Astrocyte (in vitro differentiated cells and primary cell): ENCODE results near the gene UGT1A9.

Experiments used
- EZH2 ChIP-seq: IDR thresholded peaks from 2 replicates; pipeline ENCODE4 v1.6.1; 2012; ENCODE audit warnings: mild to moderate bottlenecking, low read length, inconsistent platforms; ENCODE audit not compliant: insufficient read depth
- TF ChIP-seq, protein P1 (sequence below): IDR thresholded peaks from 2 replicates; pipeline ENCODE4 v1.5.1; 2011; ENCODE audit warnings: low read depth, mild to moderate bottlenecking, inconsistent platforms, low read length, moderate library complexity; ENCODE audit not compliant: insufficient read depth

- TF ChIP-seq, protein P1, sequence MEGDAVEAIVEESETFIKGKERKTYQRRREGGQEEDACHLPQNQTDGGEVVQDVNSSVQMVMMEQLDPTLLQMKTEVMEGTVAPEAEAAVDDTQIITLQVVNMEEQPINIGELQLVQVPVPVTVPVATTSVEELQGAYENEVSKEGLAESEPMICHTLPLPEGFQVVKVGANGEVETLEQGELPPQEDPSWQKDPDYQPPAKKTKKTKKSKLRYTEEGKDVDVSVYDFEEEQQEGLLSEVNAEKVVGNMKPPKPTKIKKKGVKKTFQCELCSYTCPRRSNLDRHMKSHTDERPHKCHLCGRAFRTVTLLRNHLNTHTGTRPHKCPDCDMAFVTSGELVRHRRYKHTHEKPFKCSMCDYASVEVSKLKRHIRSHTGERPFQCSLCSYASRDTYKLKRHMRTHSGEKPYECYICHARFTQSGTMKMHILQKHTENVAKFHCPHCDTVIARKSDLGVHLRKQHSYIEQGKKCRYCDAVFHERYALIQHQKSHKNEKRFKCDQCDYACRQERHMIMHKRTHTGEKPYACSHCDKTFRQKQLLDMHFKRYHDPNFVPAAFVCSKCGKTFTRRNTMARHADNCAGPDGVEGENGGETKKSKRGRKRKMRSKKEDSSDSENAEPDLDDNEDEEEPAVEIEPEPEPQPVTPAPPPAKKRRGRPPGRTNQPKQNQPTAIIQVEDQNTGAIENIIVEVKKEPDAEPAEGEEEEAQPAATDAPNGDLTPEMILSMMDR = no peak
- no peak for TF ChIP-seq EZH2
Measured at GRCh38 chr2:233689501-233689900, 17.8 kb downstream of the UGT1A9 start.
